Fibroblast of skin of right biceps (primary cell): ENCODE data around the gene ATG4B.
"Not testable (repeated sequence)": the region's sequence is repeated elsewhere in the genome, so short reads cannot be mapped to it uniquely, and the experiment has no call there.

Experiments used
- DNase-seq: peaks from one replicate; pipeline ENCODE4 v3.0.0-alpha.2; 2013

The ATG4B gene

GRCh38 chr2:241640165-241640795, 2.8 kb downstream of the ATG4B start:
- DNase-seq = no peak

- DNase-seq = no peak
Observed at GRCh38 chr2:241641631-241642030, 4.1 kb downstream of the ATG4B start.

- no peak for DNase-seq
Observed at GRCh38 chr2:241645056-241645914, 7.8 kb downstream of the ATG4B start.

- DNase-seq = no peak
Observed at GRCh38 chr2:241645915-241646645, 8.6 kb downstream of the ATG4B start.

- no peak for DNase-seq
Observed at GRCh38 chr2:241648453-241648852, 11.0 kb downstream of the ATG4B start.

- no peak for DNase-seq
Observed at GRCh38 chr2:241649404-241649803, 11.9 kb downstream of the ATG4B start.

- DNase-seq = no peak
Observed at GRCh38 chr2:241649927-241650326, 12.4 kb downstream of the ATG4B start.

- DNase-seq = no peak
Observed at GRCh38 chr2:241652142-241652541, 14.6 kb downstream of the ATG4B start.

GRCh38 chr2:241652722-241653121, 15.2 kb downstream of the ATG4B start:
- DNase-seq = no peak

GRCh38 chr2:241653210-241653750, 15.8 kb downstream of the ATG4B start:
- no peak for DNase-seq

GRCh38 chr2:241654551-241654950, 17.1 kb downstream of the ATG4B start:
- no peak for DNase-seq

- DNase-seq = no peak
Observed at GRCh38 chr2:241655516-241656189, 18.2 kb downstream of the ATG4B start.

- DNase-seq = no peak
Observed at GRCh38 chr2:241656190-241656741, 18.8 kb downstream of the ATG4B start.

- no peak for DNase-seq
Observed at GRCh38 chr2:241657786-241658254, 20.3 kb downstream of the ATG4B start.

- DNase-seq = no peak
Observed at GRCh38 chr2:241658296-241658695, 20.8 kb downstream of the ATG4B start.

GRCh38 chr2:241659150-241659739, 21.8 kb downstream of the ATG4B start:
- peak; percentile 68 for DNase-seq

- no peak for DNase-seq
Observed at GRCh38 chr2:241660593-241661213, 23.2 kb downstream of the ATG4B start.

GRCh38 chr2:241662731-241663130, 25.2 kb downstream of the ATG4B start:
- DNase-seq = not testable (repeated sequence)

- no peak for DNase-seq
Observed at GRCh38 chr2:241665731-241666440, 28.4 kb downstream of the ATG4B start.

- DNase-seq = peak; percentile 18
Observed at GRCh38 chr2:241666627-241667400, 29.3 kb downstream of the ATG4B start.
